GM19099 (cell line): ENCODE measurements around the gene CD48.

Experiments
- POLR2A ChIP-seq: IDR thresholded peaks from 3 replicates; pipeline ENCODE4 v1.6.1; 2011; ENCODE audit warnings: low read depth; ENCODE audit not compliant: insufficient read length; ENCODE audit errors: extremely low read depth

The CD48 gene

GRCh38 chr1:160708801-160709200 lies 2.8 kb downstream of the CD48 start:
- peak; percentile 78 for TF ChIP-seq POLR2A

GRCh38 chr1:160708118-160708517 lies 3.5 kb downstream of the CD48 start:
- TF ChIP-seq POLR2A, result no peak

GRCh38 chr1:160707236-160708064 lies 4.2 kb downstream of the CD48 start:
- TF ChIP-seq POLR2A, result peak; percentile 56

GRCh38 chr1:160706526-160707235 lies 4.9 kb downstream of the CD48 start:
- no peak for TF ChIP-seq POLR2A

- no peak for TF ChIP-seq POLR2A
Measured at GRCh38 chr1:160705742-160706141, 5.9 kb downstream of the CD48 start.

GRCh38 chr1:160705212-160705621 lies 6.4 kb downstream of the CD48 start:
- peak; percentile 22 for TF ChIP-seq POLR2A

- no peak for TF ChIP-seq POLR2A
Measured at GRCh38 chr1:160704250-160704649, 7.4 kb downstream of the CD48 start.

- TF ChIP-seq POLR2A, result no peak
Measured at GRCh38 chr1:160702100-160702499, 9.5 kb downstream of the CD48 start.

- TF ChIP-seq POLR2A, result no peak
Measured at GRCh38 chr1:160685266-160685665, 26.4 kb downstream of the CD48 start.

- no peak for TF ChIP-seq POLR2A
Measured at GRCh38 chr1:160682983-160683865, 28.4 kb downstream of the CD48 start.

- no peak for TF ChIP-seq POLR2A
Measured at GRCh38 chr1:160681891-160682140, 29.8 kb downstream of the CD48 start.

GRCh38 chr1:160681066-160681890 lies 30.3 kb downstream of the CD48 start:
- TF ChIP-seq POLR2A, result peak; percentile 25

- TF ChIP-seq POLR2A, result no peak
Measured at GRCh38 chr1:160680399-160680798, 31.2 kb downstream of the CD48 start.

- TF ChIP-seq POLR2A, result no peak
Measured at GRCh38 chr1:160679893-160680292, 31.7 kb downstream of the CD48 start.
